HepG2 (cell line): ENCODE results near the gene TSGA10. TPM values are rescaled to one million over a fixed set of nuclear protein-coding genes. Genes with fewer than 3 reads are reported as not detected.
A peak's percentile ranks its signal among the peaks of the same experiment; 100 is the strongest.

Experiments used
- BHLHE40 ChIP-seq: IDR thresholded peaks from 2 replicates; pipeline ENCODE4 v1.6.1; 2011; ENCODE audit warnings: low read length, improper control_type of control experiment
- CHCHD3 ChIP-seq: sonication (generic); formaldehyde crosslinking; IDR thresholded peaks from 2 replicates; pipeline ENCODE4 v1.8.0; 2022; ENCODE audit warnings: mild to moderate bottlenecking, missing genetic modification reagents, moderate library complexity
- FOXC1 ChIP-seq: sonication (generic); formaldehyde crosslinking; IDR thresholded peaks from 2 replicates; pipeline ENCODE4 v1.8.0; 2022; ENCODE audit warnings: mild to moderate bottlenecking, missing genetic modification reagents, borderline replicate concordance
- HINFP ChIP-seq: sonication (generic); formaldehyde crosslinking; IDR thresholded peaks from 2 replicates; pipeline ENCODE4 v1.4.0; 2020; ENCODE audit warnings: low read depth, mild to moderate bottlenecking, missing genetic modification reagents
- KDM2A ChIP-seq: sonication (generic); formaldehyde crosslinking; IDR thresholded peaks from 2 replicates; pipeline ENCODE4 v1.4.0; 2020; ENCODE audit warnings: low read depth, missing genetic modification reagents, borderline replicate concordance
- KLF16 ChIP-seq, 2 experiments: sonication (generic) in 1 of 2; formaldehyde crosslinking in 1 of 2; IDR thresholded peaks; 2 replicates each; pipeline versions ENCODE4 v1.6.1 to v1.8.0; 2016 to 2023; ENCODE audit warnings: missing genetic modification reagents in 2 of 2, missing compliant biosample characterization in 1 of 2
- MED13 ChIP-seq: sonication (generic); formaldehyde crosslinking; IDR thresholded peaks from 2 replicates; pipeline ENCODE4 v1.5.0; 2020; ENCODE audit warnings: missing genetic modification reagents
- NCOA2 ChIP-seq: sonication (generic); formaldehyde crosslinking; IDR thresholded peaks from 2 replicates; pipeline ENCODE4 v1.8.0; 2022; ENCODE audit warnings: inconsistent platforms
- POLR2AphosphoS5 ChIP-seq: IDR thresholded peaks from 2 replicates; pipeline ENCODE4 v1.6.1; 2012; ENCODE audit warnings: low read depth, low read length
- RAD21 ChIP-seq: fragments of 450-650 bp; formaldehyde crosslinking; IDR thresholded peaks from 2 replicates; pipeline ENCODE4 v1.5.0; 2020; ENCODE audit warnings: mild to moderate bottlenecking
- TFDP2 ChIP-seq: sonication (generic); formaldehyde crosslinking; IDR thresholded peaks from 2 replicates; pipeline ENCODE4 v1.4.0; 2020; ENCODE audit warnings: missing genetic modification reagents
- THAP9 ChIP-seq: sonication (generic); formaldehyde crosslinking; IDR thresholded peaks from 2 replicates; pipeline ENCODE4; 2020; ENCODE audit warnings: missing genetic modification reagents, mild to moderate bottlenecking, borderline replicate concordance
- XRCC5 ChIP-seq: fragments of 200-400 bp; formaldehyde crosslinking; optimal IDR thresholded peaks from 2 replicates; pipeline ENCODE3; 2017; ENCODE audit warnings: mild to moderate bottlenecking, low read length
- ZBTB26 ChIP-seq: IDR thresholded peaks from 2 replicates; pipeline ENCODE4 v1.6.1; 2016; ENCODE audit warnings: missing compliant biosample characterization, missing genetic modification reagents, borderline replicate concordance
- ZNF280B ChIP-seq: sonication (generic); formaldehyde crosslinking; IDR thresholded peaks from 2 replicates; pipeline ENCODE4 v1.5.0; 2020; ENCODE audit warnings: missing genetic modification reagents, mild to moderate bottlenecking, borderline replicate concordance
- ZNF33B ChIP-seq: sonication (generic); formaldehyde crosslinking; IDR thresholded peaks from 2 replicates; pipeline ENCODE4 v1.5.1; 2020; ENCODE audit warnings: mild to moderate bottlenecking, missing genetic modification reagents
- ZNF709 ChIP-seq: sonication (generic); formaldehyde crosslinking; IDR thresholded peaks from 2 replicates; pipeline ENCODE4 v1.5.0; 2020; ENCODE audit warnings: mild to moderate bottlenecking, missing genetic modification reagents
- ZNF768 ChIP-seq: sonication (generic); formaldehyde crosslinking; IDR thresholded peaks from 2 replicates; pipeline ENCODE4 v1.4.0; 2020; ENCODE audit warnings: missing genetic modification reagents
- ZNF775 ChIP-seq: sonication (generic); formaldehyde crosslinking; IDR thresholded peaks from 2 replicates; pipeline ENCODE4 v1.4.0; 2020; ENCODE audit warnings: missing genetic modification reagents, mild to moderate bottlenecking, moderate library complexity, borderline replicate concordance
- polyA plus RNA-seq, 8 experiments: library from polyadenylated mRNA; depleted of rRNA in 3 of 8; stranded (reverse) in 7 of 8; unstranded in 1 of 8; fragments of >200 nt; fragmentation: Illumina TruSeq in 4 of 8; extraction: Trizol in 4 of 8; gene quantifications; 2 replicates each; pipeline versions ENCODE4 v1.2.1 to v1.2.3, GENCODE V29; 2011 to 2016; ENCODE audit warnings: low read depth in 4 of 8, missing spikeins in 1 of 8, mixed read lengths in 1 of 8; ENCODE audit not compliant: insufficient read depth in 1 of 8
- total RNA-seq, 5 experiments: library from RNA; depleted of rRNA; stranded (reverse); fragments of >200 nt; fragmentation: Illumina TruSeq; extraction: Trizol; gene quantifications; 2 replicates each; pipeline ENCODE4 v1.2.3, GENCODE V29; 2016; ENCODE audit warnings: low read depth in 1 of 5

TSGA10 gene
- total and polyA plus RNA-seq, 2 of the 13 experiments (the other 11 are each of a cell fraction or from before 2014, with no cell fraction given) = 4.7 to 13.1 TPM

GRCh38 chr2:99141110-99142108, 13.3 kb downstream of the TSGA10 start, which contains the start of gene C2orf15 (continued):
- peak; percentile 80; the same call in 1 of the 2 replicates for TF ChIP-seq ZNF280B (CRISPR knock-in tag)
- TF ChIP-seq ZNF768 (CRISPR knock-in tag) = 0 out of 2 replicates have a peak, but pooled peaks have one; percentile 1
- peak; percentile 40 for TF ChIP-seq TFDP2 (CRISPR knock-in tag)
- TF ChIP-seq FOXC1 = peak; percentile 90
- TF ChIP-seq HINFP (CRISPR knock-in tag) = peak; percentile 76; the same call in 1 of the 2 replicates
- TF ChIP-seq ZNF33B = peak; percentile 24; the same call in 1 of the 2 replicates
- TF ChIP-seq THAP9 (CRISPR knock-in tag) = peak; percentile 72; the same call in 1 of the 2 replicates
- TF ChIP-seq ZNF709 (CRISPR knock-in tag) = no peak; the same call in 1 of the 2 replicates
- TF ChIP-seq KDM2A (CRISPR knock-in tag) = peak; percentile 92
- TF ChIP-seq MED13 (CRISPR knock-in tag) = no peak; the same call in 1 of the 2 replicates
- TF ChIP-seq KLF16 (CRISPR knock-in tag; IDR thresholded peaks at IDR 0.05) = peak in 1 of 2 experiments; percentile 75; a peak in 2 of 4 replicates
- TF ChIP-seq RAD21 (CRISPR knock-in tag) = no peak
- peak; percentile 68; the same call in 1 of the 2 replicates for TF ChIP-seq CHCHD3 (CRISPR knock-in tag)
- TF ChIP-seq BHLHE40 = no peak
- peak; percentile 10 for TF ChIP-seq NCOA2 (CRISPR knock-in tag)
- peak; percentile 78 for TF ChIP-seq XRCC5
- TF ChIP-seq POLR2AphosphoS5 = peak; percentile 98
- no peak for TF ChIP-seq ZNF775 (CRISPR knock-in tag)
- TF ChIP-seq ZBTB26 = peak; percentile 75; the same call in 1 of the 2 replicates
